SKM-1 treated with dmso at 0.1 percent for 144 hours (cell line): Measurements from ENCODE around the gene DENND1A.

Source experiments
- DNase-seq: peaks from one replicate; lab custom pipeline; 2025; ENCODE audit not compliant: unreplicated experiment; lab: John Stamatoyannopoulos, UW

DENND1A gene

GRCh38 chr9:123514766-123515165 lies 415.2 kb downstream of the DENND1A start:
- no peak for DNase-seq

GRCh38 chr9:123513554-123513953 lies 416.4 kb downstream of the DENND1A start:
- no peak for DNase-seq

GRCh38 chr9:123511326-123512277 lies 418.3 kb downstream of the DENND1A start:
- no peak for DNase-seq

GRCh38 chr9:123509646-123510045 lies 420.3 kb downstream of the DENND1A start:
- DNase-seq: no peak

- no peak for DNase-seq
These were observed 421.9 kb downstream of the DENND1A start for GRCh38 chr9:123508048-123508447.

- DNase-seq: no peak
These were observed 424.4 kb downstream of the DENND1A start for GRCh38 chr9:123505496-123505895.

GRCh38 chr9:123500336-123500735 lies 429.6 kb downstream of the DENND1A start:
- no peak for DNase-seq

GRCh38 chr9:123497830-123498229 lies 432.1 kb downstream of the DENND1A start:
- no peak for DNase-seq

GRCh38 chr9:123495731-123496130 lies 434.2 kb downstream of the DENND1A start:
- no peak for DNase-seq

- no peak for DNase-seq
These were observed 436.3 kb downstream of the DENND1A start for GRCh38 chr9:123493627-123494026.

GRCh38 chr9:123490688-123491087 lies 439.2 kb downstream of the DENND1A start:
- no peak for DNase-seq

- no peak for DNase-seq
These were observed 441.1 kb downstream of the DENND1A start for GRCh38 chr9:123488722-123489321.

GRCh38 chr9:123487944-123488548 lies 441.9 kb downstream of the DENND1A start:
- DNase-seq: no peak

- DNase-seq: no peak
These were observed 443.5 kb downstream of the DENND1A start for GRCh38 chr9:123486431-123486830.

GRCh38 chr9:123485216-123485615 lies 444.7 kb downstream of the DENND1A start:
- no peak for DNase-seq

- DNase-seq: no peak
These were observed 445.8 kb downstream of the DENND1A start for GRCh38 chr9:123484130-123484529.

GRCh38 chr9:123483191-123483803 lies 446.6 kb downstream of the DENND1A start:
- no peak for DNase-seq

- no peak for DNase-seq
These were observed 447.5 kb downstream of the DENND1A start for GRCh38 chr9:123482295-123482968.

GRCh38 chr9:123481209-123481865 lies 448.6 kb downstream of the DENND1A start:
- no peak for DNase-seq

- DNase-seq: no peak
These were observed 449.1 kb downstream of the DENND1A start for GRCh38 chr9:123480791-123481190.
